Fibroblast of lung (primary cell): ENCODE data around the gene CCNJL. TPM values are rescaled to one million over a fixed set of nuclear protein-coding genes. Genes with fewer than 3 reads are reported as not detected.

Experiments
- DNase-seq, 2 donors: peaks; one replicate each; pipeline versions ENCODE4 v3.0.0 to v3.0.0-alpha.2; 2010; ENCODE audit warnings: low read depth in 2 of 2
- H2AFZ ChIP-seq: 2 replicates; pipeline ENCODE4 v1.5.1; 2012; ENCODE audit warnings: low read length, control low read depth, inconsistent platforms
- H3K27ac ChIP-seq: 2 replicates; pipeline ENCODE4 v1.5.1; 2011; ENCODE audit warnings: low read length, control low read depth; ENCODE audit not compliant: insufficient read depth
- H3K27me3 ChIP-seq: 2 replicates; pipeline ENCODE4 v1.5.1; 2011; ENCODE audit warnings: mild to moderate bottlenecking, low read length; ENCODE audit not compliant: control insufficient read depth, insufficient read depth
- H3K36me3 ChIP-seq: 2 replicates; pipeline ENCODE4 v1.5.1; 2011; ENCODE audit warnings: low read length; ENCODE audit not compliant: control insufficient read depth, insufficient read depth
- H3K4me1 ChIP-seq: 2 replicates; pipeline ENCODE4 v1.5.1; 2011; ENCODE audit warnings: low read length; ENCODE audit not compliant: control insufficient read depth, insufficient read depth; ENCODE audit errors: extremely low read depth
- H3K4me2 ChIP-seq: 2 replicates; pipeline ENCODE4 v1.5.1; 2011; ENCODE audit warnings: low read length, control low read depth; ENCODE audit not compliant: insufficient read depth; ENCODE audit errors: extremely low read depth
- H3K4me3 ChIP-seq, 4 experiments: fragments of 200-600 bp in 1 of 4; sonication (generic) in 1 of 4; replicated peaks in 1 of 4; 2 replicates each; pipeline ENCODE4 v1.5.1; 2011 to 2016; ENCODE audit warnings: low read length in 4 of 4, low read depth in 3 of 4, mild to moderate bottlenecking in 3 of 4, control low read depth in 2 of 4, inconsistent platforms in 1 of 4, mixed read lengths in 1 of 4; ENCODE audit not compliant: insufficient read depth in 1 of 4; ENCODE audit errors: control extremely low read depth in 1 of 4
- H3K79me2 ChIP-seq: 2 replicates; pipeline ENCODE4 v1.5.1; 2012; ENCODE audit warnings: mild to moderate bottlenecking, low read length, inconsistent platforms; ENCODE audit not compliant: control insufficient read depth, insufficient read depth
- H3K9ac ChIP-seq: 2 replicates; pipeline ENCODE4 v1.5.1; 2011; ENCODE audit warnings: mild to moderate bottlenecking, low read length, control low read depth; ENCODE audit not compliant: insufficient read depth
- H3K9me3 ChIP-seq: 2 replicates; pipeline ENCODE4 v1.5.1; 2012; ENCODE audit warnings: low read depth, low read length; ENCODE audit not compliant: control insufficient read depth, insufficient read depth
- H4K20me1 ChIP-seq: 2 replicates; pipeline ENCODE4 v1.5.1; 2011; ENCODE audit warnings: low read length; ENCODE audit not compliant: control insufficient read depth, insufficient read depth; ENCODE audit errors: extremely low read depth
- EZH2 ChIP-seq: IDR thresholded peaks from 2 replicates; pipeline ENCODE4 v1.5.1; 2012; ENCODE audit warnings: low read length, control low read depth, mild to moderate bottlenecking; ENCODE audit errors: missing control alignments
- polyA plus RNA-seq, 2 donors: library from polyadenylated mRNA; depleted of rRNA in 1 of 2; stranded (reverse) in 1 of 2; unstranded in 1 of 2; fragments of >200 nt; gene quantifications; 2 replicates each; pipeline ENCODE4 v1.2.1, GENCODE V29; 2011 to 2012; ENCODE audit warnings: missing spikeins in 1 of 2
- total RNA-seq: library from RNA; depleted of rRNA; stranded (reverse); fragments of >200 nt; gene quantifications from 2 replicates; pipeline ENCODE4 v1.2.1, GENCODE V29; 2014
- TF ChIP-seq, protein P1 (sequence below), 2 donors: IDR thresholded peaks in 1 of 2; conservative IDR thresholded peaks in 1 of 2; 1 replicate in 1 of 2; 2 replicates in 1 of 2; pipeline ENCODE4 v1.5.1; 2011 to 2012; ENCODE audit warnings: low read length in 2 of 2, control low read depth in 1 of 2, inconsistent platforms in 1 of 2, low read depth in 1 of 2, mild to moderate bottlenecking in 1 of 2

CCNJL gene
- total and polyA plus RNA-seq, 2 donors (not counting 1 experiment from before 2014, with no cell fraction given), result 0.73 TPM; not detected in 1

DNA sequence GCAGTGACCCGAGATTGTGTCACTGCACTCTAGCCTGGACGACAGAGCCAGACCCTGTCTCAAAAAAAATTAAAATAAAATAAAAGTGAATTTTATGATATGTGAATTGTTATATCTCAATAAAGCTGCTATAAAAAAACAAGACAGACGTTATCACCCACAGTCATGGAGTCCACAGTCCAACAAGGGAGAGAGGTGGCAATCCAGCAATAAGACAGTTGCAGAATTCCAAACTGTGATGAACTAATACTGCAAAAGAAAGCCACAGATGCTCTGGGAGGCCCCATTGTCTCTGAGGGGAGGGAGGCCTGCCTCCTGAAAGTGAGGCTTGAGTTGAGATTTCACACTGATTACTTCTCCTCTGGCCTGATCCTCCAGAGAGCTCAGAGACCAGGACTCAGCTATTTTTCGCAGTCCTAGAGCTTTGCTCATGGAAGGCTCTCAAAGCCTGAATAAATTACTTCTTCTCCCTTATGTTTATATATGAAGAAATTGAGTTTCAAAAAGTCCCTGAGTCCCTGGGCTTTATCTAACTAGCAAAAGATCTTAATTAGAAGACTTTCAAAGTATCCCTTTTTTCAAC is 28.0 kb downstream of the CCNJL start:
- H2AFZ ChIP-seq, result no peak overlapping the region
- no peak overlapping the region for H3K27ac ChIP-seq
- no peak overlapping the region for H3K4me3 ChIP-seq
- H3K4me2 ChIP-seq, result no peak overlapping the region
- no peak overlapping the region for H3K9ac ChIP-seq
- no peaks in the 10 kb centered on the region for H3K36me3 ChIP-seq
- TF ChIP-seq EZH2, result no peak
- TF ChIP-seq, protein P1, sequence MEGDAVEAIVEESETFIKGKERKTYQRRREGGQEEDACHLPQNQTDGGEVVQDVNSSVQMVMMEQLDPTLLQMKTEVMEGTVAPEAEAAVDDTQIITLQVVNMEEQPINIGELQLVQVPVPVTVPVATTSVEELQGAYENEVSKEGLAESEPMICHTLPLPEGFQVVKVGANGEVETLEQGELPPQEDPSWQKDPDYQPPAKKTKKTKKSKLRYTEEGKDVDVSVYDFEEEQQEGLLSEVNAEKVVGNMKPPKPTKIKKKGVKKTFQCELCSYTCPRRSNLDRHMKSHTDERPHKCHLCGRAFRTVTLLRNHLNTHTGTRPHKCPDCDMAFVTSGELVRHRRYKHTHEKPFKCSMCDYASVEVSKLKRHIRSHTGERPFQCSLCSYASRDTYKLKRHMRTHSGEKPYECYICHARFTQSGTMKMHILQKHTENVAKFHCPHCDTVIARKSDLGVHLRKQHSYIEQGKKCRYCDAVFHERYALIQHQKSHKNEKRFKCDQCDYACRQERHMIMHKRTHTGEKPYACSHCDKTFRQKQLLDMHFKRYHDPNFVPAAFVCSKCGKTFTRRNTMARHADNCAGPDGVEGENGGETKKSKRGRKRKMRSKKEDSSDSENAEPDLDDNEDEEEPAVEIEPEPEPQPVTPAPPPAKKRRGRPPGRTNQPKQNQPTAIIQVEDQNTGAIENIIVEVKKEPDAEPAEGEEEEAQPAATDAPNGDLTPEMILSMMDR (conservative IDR thresholded peaks at IDR 0.05 in 1 of 2, IDR thresholded peaks at IDR 0.05 in 1 of 2; ENCODE audit: low read depth in 1 of 2, low read length in 2 of 2), result no peak
- no peaks in the 10 kb centered on the region for H3K79me2 ChIP-seq
- H3K4me1 ChIP-seq, result no peaks in the 10 kb centered on the region
- no peaks in the 10 kb centered on the region for H4K20me1 ChIP-seq
- DNase-seq, result no peak
- H3K27me3 ChIP-seq, result no peaks in the 10 kb centered on the region
- H3K9me3 ChIP-seq, result no peaks in the 10 kb centered on the region

DNA sequence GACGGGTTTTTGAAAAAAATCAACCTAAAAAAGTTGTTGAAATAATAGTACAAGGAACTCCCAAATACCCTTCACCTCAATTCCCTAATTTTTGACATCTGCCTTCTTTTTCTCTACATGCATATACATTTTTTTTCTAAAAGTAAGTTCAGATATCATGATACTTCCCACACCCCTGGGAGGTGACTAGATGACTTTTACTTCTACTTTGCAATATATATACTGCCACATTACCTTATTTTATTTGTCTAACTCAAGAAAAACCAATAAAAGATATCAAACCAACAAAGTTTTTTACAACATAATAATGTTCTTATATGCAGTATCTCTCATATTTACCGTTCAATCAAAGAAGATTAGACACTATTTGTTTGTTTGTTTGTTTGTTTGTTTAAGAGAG is 31.1 kb downstream of the CCNJL start:
- Histone ChIP-seq H3K36me3 (no peaks in the 10 kb centered on the region), H3K4me2 (no peak overlapping the region), H3K9ac (no peak overlapping the region)

DNA sequence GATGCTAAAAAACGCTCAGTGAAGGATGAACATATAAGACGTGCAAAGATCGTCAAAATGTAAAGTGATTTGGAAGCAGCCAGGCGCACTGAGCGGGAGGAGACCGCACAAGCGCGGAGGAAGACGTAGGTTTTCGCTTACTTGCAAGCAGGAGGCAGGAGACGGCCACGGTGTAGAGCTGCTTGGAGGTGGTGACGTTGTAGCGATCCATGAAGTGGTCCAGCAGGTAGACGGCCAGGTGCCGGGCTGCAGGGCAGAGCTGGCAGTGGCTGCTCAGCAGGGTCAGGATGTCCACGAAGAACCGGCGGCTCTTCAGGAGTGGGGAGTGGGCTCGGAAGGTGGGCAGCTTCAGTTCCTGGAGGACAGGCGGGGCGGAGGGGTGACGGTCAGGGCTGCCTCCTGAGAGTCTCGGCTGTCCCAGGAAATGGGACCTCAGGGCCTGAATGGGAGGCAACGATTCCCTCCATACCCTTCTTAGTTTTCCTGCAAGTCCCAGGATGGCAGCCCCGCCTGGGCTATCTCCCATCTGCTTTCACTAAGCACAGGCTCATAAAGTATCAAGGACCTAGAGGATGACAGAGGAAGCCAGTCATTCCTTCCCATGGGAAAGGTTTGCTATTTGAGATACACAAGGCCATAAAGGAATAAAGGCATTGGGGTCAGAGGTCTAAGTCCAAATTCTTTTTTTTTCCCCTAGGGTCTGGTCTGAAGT is 31.8 kb downstream of the CCNJL start:
- Histone ChIP-seq H4K20me1 (no peaks in the 10 kb centered on the region), H3K9me3 (no peaks in the 10 kb centered on the region), H3K4me1 (no peaks in the 10 kb centered on the region), H3K4me3 (no peak overlapping the region), H3K79me2 (no peaks in the 10 kb centered on the region), H3K4me2 (no peak overlapping the region), H3K27me3 (no peaks in the 10 kb centered on the region), H3K27ac (no peak overlapping the region), H3K36me3 (no peaks in the 10 kb centered on the region), H3K9ac (no peak overlapping the region), H2AFZ (no peak overlapping the region)
- no peak for DNase-seq
- TF ChIP-seq, protein P1 (conservative IDR thresholded peaks at IDR 0.05 in 1 of 2, IDR thresholded peaks at IDR 0.05 in 1 of 2; ENCODE audit: low read depth in 1 of 2, low read length in 2 of 2), result no peak

More for the DNA sequence above, 31.1 kb downstream of the CCNJL start:
- Histone ChIP-seq H3K79me2 (no peaks in the 10 kb centered on the region), H4K20me1 (no peaks in the 10 kb centered on the region), H2AFZ (no peak overlapping the region), H3K4me3 (no peak overlapping the region), H3K4me1 (no peaks in the 10 kb centered on the region), H3K27ac (no peak overlapping the region), H3K9me3 (no peaks in the 10 kb centered on the region), H3K27me3 (no peaks in the 10 kb centered on the region)
- TF ChIP-seq EZH2, result no peak
- TF ChIP-seq, protein P1 (conservative IDR thresholded peaks at IDR 0.05 in 1 of 2, IDR thresholded peaks at IDR 0.05 in 1 of 2; ENCODE audit: low read depth in 1 of 2, low read length in 2 of 2), result no peak
- DNase-seq, result no peak
